Activated naive CD8-positive, alpha-beta T cell treated with anti-CD3 and anti-CD28 coated beads for 36 hours (primary cell): ENCODE measurements around the gene R3HCC1L. TPM values are rescaled to one million over a fixed set of nuclear protein-coding genes. Genes with fewer than 3 reads are reported as not detected.

ENCODE experiments used
- DNase-seq: peaks from one replicate; pipeline ENCODE4 v3.0.0; 2021
- H3K27ac Mint-ChIP-seq: one replicate; pipeline ENCODE4 v1.8.0; 2022; ENCODE audit warnings: mild to moderate bottlenecking, moderate library complexity, mixed read lengths
- H3K27me3 Mint-ChIP-seq: one replicate; pipeline ENCODE4 v1.8.0; 2022; ENCODE audit warnings: mild to moderate bottlenecking, mixed read lengths
- H3K36me3 Mint-ChIP-seq: one replicate; pipeline ENCODE4 v1.8.0; 2021; ENCODE audit warnings: mild to moderate bottlenecking, mixed read lengths
- H3K4me1 Mint-ChIP-seq: one replicate; pipeline ENCODE4 v1.8.0; 2021; ENCODE audit warnings: mixed read lengths
- H3K4me3 Mint-ChIP-seq: one replicate; pipeline ENCODE4 v1.8.0; 2022; ENCODE audit warnings: mild to moderate bottlenecking, moderate library complexity, mixed read lengths
- H3K9me3 Mint-ChIP-seq: one replicate; pipeline ENCODE4 v1.8.0; 2022; ENCODE audit warnings: mixed read lengths
- total RNA-seq, 2 experiments: library from RNA; stranded (reverse); gene quantifications; one replicate each; pipeline ENCODE4 v1.2.3, GENCODE V29; 2021

R3HCC1L gene
- total RNA-seq, 2 experiments from 2014 or later: 17.7 to 20.3 TPM

- no peak overlapping the region for H3K4me3 Mint-ChIP-seq
- no peaks in the 10 kb centered on the region for H3K9me3 Mint-ChIP-seq
- no peak overlapping the region for H3K27ac Mint-ChIP-seq
- DNase-seq: no peak
- H3K27me3 Mint-ChIP-seq: peaks cover under 1% of the 10 kb centered on the region
- H3K4me1 Mint-ChIP-seq: no peaks in the 10 kb centered on the region
- peaks cover 1% of the 10 kb centered on the region for H3K36me3 Mint-ChIP-seq
Measured at GRCh38 chr10:98261436-98262277, 127.2 kb downstream of the R3HCC1L start.

- Mint-ChIP-seq H3K9me3 (no peaks in the 10 kb centered on the region), H3K36me3 (peaks cover 1% of the 10 kb centered on the region), H3K4me1 (no peaks in the 10 kb centered on the region), H3K27me3 (peaks cover 9% of the 10 kb centered on the region), H3K27ac (no peak overlapping the region), H3K4me3 (no peak overlapping the region)
- no peak for DNase-seq
Measured at GRCh38 chr10:98262571-98262970, 128.1 kb downstream of the R3HCC1L start.

GRCh38 chr10:98263088-98263487 is 128.6 kb downstream of the R3HCC1L start:
- Mint-ChIP-seq H3K36me3 (peaks cover 1% of the 10 kb centered on the region), H3K4me1 (no peaks in the 10 kb centered on the region), H3K27me3 (peaks cover 12% of the 10 kb centered on the region), H3K4me3 (no peak overlapping the region), H3K27ac (no peak overlapping the region), H3K9me3 (no peaks in the 10 kb centered on the region)
- no peak for DNase-seq

GRCh38 chr10:98264378-98265065 is 130.1 kb downstream of the R3HCC1L start:
- H3K4me3 Mint-ChIP-seq: no peak overlapping the region
- H3K36me3 Mint-ChIP-seq: peaks cover 1% of the 10 kb centered on the region
- H3K27ac Mint-ChIP-seq: no peak overlapping the region
- no peaks in the 10 kb centered on the region for H3K9me3 Mint-ChIP-seq
- peaks cover 22% of the 10 kb centered on the region for H3K27me3 Mint-ChIP-seq
- no peak for DNase-seq
- H3K4me1 Mint-ChIP-seq: no peaks in the 10 kb centered on the region

GRCh38 chr10:98265403-98266378 is 131.2 kb downstream of the R3HCC1L start:
- no peaks in the 10 kb centered on the region for H3K4me1 Mint-ChIP-seq
- peaks cover 1% of the 10 kb centered on the region for H3K36me3 Mint-ChIP-seq
- H3K4me3 Mint-ChIP-seq: no peak overlapping the region
- H3K9me3 Mint-ChIP-seq: no peaks in the 10 kb centered on the region
- no peak overlapping the region for H3K27ac Mint-ChIP-seq
- H3K27me3 Mint-ChIP-seq: peaks cover 25% of the 10 kb centered on the region
- DNase-seq: no peak

- no peaks in the 10 kb centered on the region for H3K9me3 Mint-ChIP-seq
- no peak overlapping the region for H3K4me3 Mint-ChIP-seq
- H3K27ac Mint-ChIP-seq: no peak overlapping the region
- no peaks in the 10 kb centered on the region for H3K4me1 Mint-ChIP-seq
- peaks cover 30% of the 10 kb centered on the region for H3K27me3 Mint-ChIP-seq
- peaks cover 1% of the 10 kb centered on the region for H3K36me3 Mint-ChIP-seq
- no peak for DNase-seq
Measured at GRCh38 chr10:98266647-98267046, 132.2 kb downstream of the R3HCC1L start.

GRCh38 chr10:98267069-98267893 is 132.8 kb downstream of the R3HCC1L start:
- Mint-ChIP-seq H3K27ac (no peak overlapping the region), H3K9me3 (no peaks in the 10 kb centered on the region), H3K27me3 (peaks cover 31% of the 10 kb centered on the region), H3K4me1 (no peaks in the 10 kb centered on the region), H3K36me3 (peaks cover 1% of the 10 kb centered on the region), H3K4me3 (peak overlapping the region; percentile 52)
- DNase-seq: no peak

- no peaks in the 10 kb centered on the region for H3K4me1 Mint-ChIP-seq
- DNase-seq: peak; percentile 15
- H3K36me3 Mint-ChIP-seq: no peaks in the 10 kb centered on the region
- peaks cover 39% of the 10 kb centered on the region for H3K27me3 Mint-ChIP-seq
- H3K9me3 Mint-ChIP-seq: no peaks in the 10 kb centered on the region
- H3K27ac Mint-ChIP-seq: no peak within 1 kb of the TSS
- H3K4me3 Mint-ChIP-seq: peak within 1 kb of the TSS; percentile 52
Measured at GRCh38 chr10:98267894-98268693, 133.6 kb downstream of the R3HCC1L start, which contains the start of gene LOXL4. LOXL4 (minus strand) TSS chr10:98268194; CDS start chr10:98263019, 5,175 bp downstream.

GRCh38 chr10:98268694-98269431 is 134.4 kb downstream of the R3HCC1L start:
- no peak for DNase-seq
- no peak overlapping the region for H3K27ac Mint-ChIP-seq
- H3K9me3 Mint-ChIP-seq: no peaks in the 10 kb centered on the region
- H3K27me3 Mint-ChIP-seq: peaks cover 39% of the 10 kb centered on the region
- H3K4me3 Mint-ChIP-seq: peak overlapping the region; percentile 48
- no peaks in the 10 kb centered on the region for H3K36me3 Mint-ChIP-seq
- H3K4me1 Mint-ChIP-seq: no peaks in the 10 kb centered on the region

- no peaks in the 10 kb centered on the region for H3K36me3 Mint-ChIP-seq
- no peak for DNase-seq
- no peaks in the 10 kb centered on the region for H3K9me3 Mint-ChIP-seq
- H3K4me1 Mint-ChIP-seq: no peaks in the 10 kb centered on the region
- H3K27ac Mint-ChIP-seq: no peak overlapping the region
- no peak overlapping the region for H3K4me3 Mint-ChIP-seq
- peaks cover 40% of the 10 kb centered on the region for H3K27me3 Mint-ChIP-seq
Measured at GRCh38 chr10:98269435-98269912, 135.0 kb downstream of the R3HCC1L start.

- Mint-ChIP-seq H3K9me3 (no peaks in the 10 kb centered on the region), H3K27ac (no peak overlapping the region), H3K27me3 (peaks cover 43% of the 10 kb centered on the region), H3K36me3 (no peaks in the 10 kb centered on the region), H3K4me1 (no peaks in the 10 kb centered on the region), H3K4me3 (no peak overlapping the region)
- DNase-seq: no peak
Measured at GRCh38 chr10:98270073-98270740, 135.8 kb downstream of the R3HCC1L start.

GRCh38 chr10:98270786-98271185 is 136.3 kb downstream of the R3HCC1L start:
- Mint-ChIP-seq H3K27me3 (peaks cover 44% of the 10 kb centered on the region), H3K27ac (no peak overlapping the region)
- no peak for DNase-seq

More at GRCh38 chr10:98270786-98271185, 136.3 kb downstream of the R3HCC1L start:
- no peaks in the 10 kb centered on the region for H3K36me3 Mint-ChIP-seq
- H3K9me3 Mint-ChIP-seq: no peaks in the 10 kb centered on the region
- no peak overlapping the region for H3K4me3 Mint-ChIP-seq
- H3K4me1 Mint-ChIP-seq: no peaks in the 10 kb centered on the region
